ENCODE data around the gene MRPS7.

Gene MRPS7

GRCh38 chr17:75260641-75261335 lies 891 bp upstream of the MRPS7 start:
- no peak for TF ChIP-seq SNAI2 (CRISPR knock-in tag; IDR thresholded peaks at IDR 0.05)
- no peak for TF ChIP-seq ESRRG (CRISPR knock-in tag; IDR thresholded peaks at IDR 0.05)
- TF ChIP-seq ARNTL (CRISPR knock-in tag; IDR thresholded peaks at IDR 0.05; ENCODE audit: borderline replicate concordance, low read depth): no peak
- no peak for TF ChIP-seq ZFP30 (CRISPR knock-in tag; IDR thresholded peaks at IDR 0.05)
- no peak for TF ChIP-seq ZNF70 (CRISPR knock-in tag; IDR thresholded peaks at IDR 0.05)
- TF ChIP-seq ZC3H10 (CRISPR knock-in tag; IDR thresholded peaks at IDR 0.05): no peak
- no peak for TF ChIP-seq ZNF565 (CRISPR knock-in tag; conservative IDR thresholded peaks at IDR 0.05; ENCODE audit: low read depth)
- TF ChIP-seq GLIS3 (CRISPR knock-in tag; IDR thresholded peaks at IDR 0.05): no peak
- TF ChIP-seq ISL1 (CRISPR knock-in tag; IDR thresholded peaks at IDR 0.05): no peak
- no peak for TF ChIP-seq PATZ1 (CRISPR knock-in tag; IDR thresholded peaks at IDR 0.05; ENCODE audit: borderline replicate concordance)
- ATAC-seq: peak; percentile 33

GRCh38 chr17:75262112-75262606 lies 480 bp downstream of the MRPS7 start:
- ATAC-seq: peak; percentile 58
- TF ChIP-seq PPARA (CRISPR knock-in tag; IDR thresholded peaks at IDR 0.05; ENCODE audit: borderline replicate concordance): no peak
- TF ChIP-seq SNAI2 (CRISPR knock-in tag; IDR thresholded peaks at IDR 0.05): no peak
- no peak for TF ChIP-seq TOX (CRISPR knock-in tag; IDR thresholded peaks at IDR 0.05; ENCODE audit: borderline replicate concordance)
- no peak for TF ChIP-seq CREB5 (CRISPR knock-in tag; IDR thresholded peaks at IDR 0.05; ENCODE audit: low read depth)

GRCh38 chr17:75263055-75263454 lies 1.4 kb downstream of the MRPS7 start:
- no peak for TF ChIP-seq POU6F1 (CRISPR knock-in tag; IDR thresholded peaks at IDR 0.05; ENCODE audit: borderline replicate concordance, low read depth)
- TF ChIP-seq BACH2 (CRISPR knock-in tag; IDR thresholded peaks at IDR 0.05; ENCODE audit: borderline replicate concordance): no peak
- TF ChIP-seq TCF4 (CRISPR knock-in tag; IDR thresholded peaks at IDR 0.05; ENCODE audit: borderline replicate concordance): no peak
- no peak for TF ChIP-seq ZNF565 (CRISPR knock-in tag; conservative IDR thresholded peaks at IDR 0.05; ENCODE audit: low read depth)
- TF ChIP-seq ZC3H10 (CRISPR knock-in tag; IDR thresholded peaks at IDR 0.05): no peak
- TF ChIP-seq ZFP30 (CRISPR knock-in tag; IDR thresholded peaks at IDR 0.05): no peak
- no peak for TF ChIP-seq ISL1 (CRISPR knock-in tag; IDR thresholded peaks at IDR 0.05)
- no peak for TF ChIP-seq CSRNP3 (CRISPR knock-in tag; IDR thresholded peaks at IDR 0.05)
- no peak for ATAC-seq

GRCh38 chr17:75265614-75266315 lies 4.1 kb downstream of the MRPS7 start:
- TF ChIP-seq ZFP3 (CRISPR knock-in tag; IDR thresholded peaks at IDR 0.05) (no peak), ZC3H10 (CRISPR knock-in tag; IDR thresholded peaks at IDR 0.05) (no peak), ZNF565 (CRISPR knock-in tag; conservative IDR thresholded peaks at IDR 0.05; ENCODE audit: low read depth) (no peak), BACH2 (CRISPR knock-in tag; IDR thresholded peaks at IDR 0.05; ENCODE audit: borderline replicate concordance) (no peak), ZNF70 (CRISPR knock-in tag; IDR thresholded peaks at IDR 0.05) (no peak), ESRRG (CRISPR knock-in tag; IDR thresholded peaks at IDR 0.05) (no peak), TOX (CRISPR knock-in tag; IDR thresholded peaks at IDR 0.05; ENCODE audit: borderline replicate concordance) (no peak), GLIS3 (CRISPR knock-in tag; IDR thresholded peaks at IDR 0.05) (no peak), PPARA (CRISPR knock-in tag; IDR thresholded peaks at IDR 0.05; ENCODE audit: borderline replicate concordance) (no peak), TCF4 (CRISPR knock-in tag; IDR thresholded peaks at IDR 0.05; ENCODE audit: borderline replicate concordance) (no peak), ZNF8 (CRISPR knock-in tag; IDR thresholded peaks at IDR 0.05) (no peak), RARB (CRISPR knock-in tag; IDR thresholded peaks at IDR 0.05) (no peak), ISL1 (CRISPR knock-in tag; IDR thresholded peaks at IDR 0.05) (no peak), PATZ1 (CRISPR knock-in tag; IDR thresholded peaks at IDR 0.05; ENCODE audit: borderline replicate concordance) (no peak), POU6F1 (CRISPR knock-in tag; IDR thresholded peaks at IDR 0.05; ENCODE audit: borderline replicate concordance, low read depth) (no peak), CSRNP3 (CRISPR knock-in tag; IDR thresholded peaks at IDR 0.05) (no peak), ZFP30 (CRISPR knock-in tag; IDR thresholded peaks at IDR 0.05) (no peak), SNAI2 (CRISPR knock-in tag; IDR thresholded peaks at IDR 0.05) (no peak)
- no peak for ATAC-seq

Measured in SK-N-SH treated with all-trans-retinoic acid at 6 μM for 48 hours (cell line).